Astrocyte (in vitro differentiated cells and primary cell): Measurements from ENCODE around the gene ZNF22. TPM values are rescaled to one million over a fixed set of nuclear protein-coding genes. Genes with fewer than 3 reads are reported as not detected.

Experiments used
- DNase-seq: peaks from one replicate; pipeline ENCODE4 v3.0.0-alpha.2; 2010; ENCODE audit warnings: low read depth
- FAIRE-seq: peaks from 2 replicates; lab custom pipeline; 2011; peaks lifted over from hg19 to GRCh38; lab: Jason Lieb, UNC
- H2AFZ ChIP-seq: 2 replicates; pipeline ENCODE4 v1.6.0; 2012; ENCODE audit warnings: low read depth, low read length, inconsistent platforms
- H3K27ac ChIP-seq: 2 replicates; pipeline ENCODE4 v1.5.1; 2011; ENCODE audit warnings: low read depth, low read length, inconsistent platforms
- H3K27me3 ChIP-seq: 2 replicates; pipeline ENCODE4 v1.6.0; 2011; ENCODE audit warnings: low read length, inconsistent platforms; ENCODE audit not compliant: insufficient read depth
- H3K36me3 ChIP-seq: 2 replicates; pipeline ENCODE4 v1.5.1; 2011; ENCODE audit warnings: low read length, inconsistent platforms; ENCODE audit not compliant: insufficient read depth
- H3K4me1 ChIP-seq: 2 replicates; pipeline ENCODE4 v1.5.1; 2011; ENCODE audit warnings: low read length, inconsistent platforms; ENCODE audit not compliant: insufficient read depth
- H3K4me2 ChIP-seq: 2 replicates; pipeline ENCODE4 v1.6.0; 2012; ENCODE audit warnings: low read length, inconsistent platforms
- H3K4me3 ChIP-seq: 2 replicates; pipeline ENCODE4 v1.5.1; 2011; ENCODE audit warnings: low read depth, mild to moderate bottlenecking, low read length, inconsistent platforms; ENCODE audit not compliant: insufficient read depth
- H3K79me2 ChIP-seq: 2 replicates; pipeline ENCODE4 v1.6.0; 2012; ENCODE audit warnings: mild to moderate bottlenecking, low read length, inconsistent platforms; ENCODE audit not compliant: insufficient read depth
- H3K9ac ChIP-seq: 2 replicates; pipeline ENCODE4 v1.6.0; 2012; ENCODE audit warnings: mild to moderate bottlenecking, low read length, inconsistent platforms
- H3K9me3 ChIP-seq: 2 replicates; pipeline ENCODE4 v1.5.1; 2012; ENCODE audit warnings: low read depth, mild to moderate bottlenecking, low read length, inconsistent platforms; ENCODE audit not compliant: insufficient read depth
- H4K20me1 ChIP-seq: 2 replicates; pipeline ENCODE4 v1.6.0; 2012; ENCODE audit warnings: low read length, inconsistent platforms; ENCODE audit not compliant: insufficient read depth
- H3K27ac Mint-ChIP-seq: one replicate; pipeline ENCODE4 v1.8.0; 2021; ENCODE audit warnings: mild to moderate bottlenecking, mixed read lengths; ENCODE audit not compliant: unreplicated experiment
- H3K27me3 Mint-ChIP-seq: one replicate; pipeline ENCODE4 v1.8.0; 2021; ENCODE audit warnings: low read depth, mixed read lengths; ENCODE audit not compliant: unreplicated experiment
- H3K36me3 Mint-ChIP-seq: one replicate; pipeline ENCODE4 v1.8.0; 2021; ENCODE audit warnings: low read depth, mixed read lengths; ENCODE audit not compliant: unreplicated experiment
- H3K4me1 Mint-ChIP-seq: one replicate; pipeline ENCODE4 v1.8.0; 2021; ENCODE audit warnings: low read depth, mixed read lengths; ENCODE audit not compliant: unreplicated experiment
- H3K4me3 Mint-ChIP-seq: one replicate; pipeline ENCODE4 v1.8.0; 2021; ENCODE audit warnings: mild to moderate bottlenecking, moderate library complexity, mixed read lengths; ENCODE audit not compliant: unreplicated experiment
- H3K9me3 Mint-ChIP-seq: one replicate; pipeline ENCODE4 v1.8.0; 2021; ENCODE audit warnings: mild to moderate bottlenecking, mixed read lengths; ENCODE audit not compliant: unreplicated experiment
- EZH2 ChIP-seq: IDR thresholded peaks from 2 replicates; pipeline ENCODE4 v1.6.1; 2012; ENCODE audit warnings: mild to moderate bottlenecking, low read length, inconsistent platforms; ENCODE audit not compliant: insufficient read depth
- total RNA-seq: library from RNA; stranded (reverse); gene quantifications from 2 replicates; pipeline ENCODE4 v1.2.1, GENCODE V29; 2021
- TF ChIP-seq, protein P1 (sequence below): IDR thresholded peaks from 2 replicates; pipeline ENCODE4 v1.5.1; 2011; ENCODE audit warnings: low read depth, mild to moderate bottlenecking, inconsistent platforms, low read length, moderate library complexity; ENCODE audit not compliant: insufficient read depth

ZNF22 gene
- total RNA-seq, 1 donor from 2014 or later, result 12.0 TPM

DNA sequence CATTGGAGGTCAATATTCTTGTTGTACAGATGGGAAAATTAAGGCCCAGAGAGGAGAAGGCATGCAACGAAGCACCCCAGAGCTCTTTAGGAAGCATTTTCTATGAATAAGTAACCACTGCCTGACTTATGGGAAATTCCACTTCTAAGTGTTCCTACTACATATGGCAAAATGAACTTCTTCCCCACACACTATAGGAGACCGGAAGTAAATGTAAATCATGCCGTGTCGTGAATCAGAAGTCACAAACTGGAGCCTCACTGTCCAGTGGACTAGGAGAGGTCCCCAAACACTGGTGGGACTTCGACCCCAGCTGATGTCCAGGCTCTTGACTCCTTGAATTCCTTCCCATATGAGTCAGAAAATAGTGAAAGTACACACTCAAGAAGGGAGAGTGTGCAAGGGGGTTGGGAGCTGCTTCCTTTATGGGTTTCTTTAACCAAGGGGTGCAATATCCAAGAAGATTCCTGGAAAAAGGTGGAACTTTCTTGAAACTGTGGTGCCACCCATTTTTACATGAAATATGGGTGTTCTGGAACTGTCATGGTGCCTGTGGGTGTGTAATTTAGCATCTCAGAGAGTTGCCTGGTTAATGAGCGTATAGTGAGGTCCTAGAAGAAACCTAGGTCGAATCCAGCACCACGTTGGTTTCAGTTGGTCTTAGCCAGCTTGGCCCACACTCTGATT is 34.5 kb upstream of the ZNF22 start:
- FAIRE-seq, result no peak
- Mint-ChIP-seq H3K27me3 (no peaks in the 10 kb centered on the region), H3K36me3 (peaks cover 8% of the 10 kb centered on the region), H3K27ac (peak overlapping the region; percentile 68), H3K4me1 (peaks cover 63% of the 10 kb centered on the region), H3K4me3 (peak overlapping the region; percentile 2), H3K9me3 (no peaks in the 10 kb centered on the region)
- TF ChIP-seq, protein P1, sequence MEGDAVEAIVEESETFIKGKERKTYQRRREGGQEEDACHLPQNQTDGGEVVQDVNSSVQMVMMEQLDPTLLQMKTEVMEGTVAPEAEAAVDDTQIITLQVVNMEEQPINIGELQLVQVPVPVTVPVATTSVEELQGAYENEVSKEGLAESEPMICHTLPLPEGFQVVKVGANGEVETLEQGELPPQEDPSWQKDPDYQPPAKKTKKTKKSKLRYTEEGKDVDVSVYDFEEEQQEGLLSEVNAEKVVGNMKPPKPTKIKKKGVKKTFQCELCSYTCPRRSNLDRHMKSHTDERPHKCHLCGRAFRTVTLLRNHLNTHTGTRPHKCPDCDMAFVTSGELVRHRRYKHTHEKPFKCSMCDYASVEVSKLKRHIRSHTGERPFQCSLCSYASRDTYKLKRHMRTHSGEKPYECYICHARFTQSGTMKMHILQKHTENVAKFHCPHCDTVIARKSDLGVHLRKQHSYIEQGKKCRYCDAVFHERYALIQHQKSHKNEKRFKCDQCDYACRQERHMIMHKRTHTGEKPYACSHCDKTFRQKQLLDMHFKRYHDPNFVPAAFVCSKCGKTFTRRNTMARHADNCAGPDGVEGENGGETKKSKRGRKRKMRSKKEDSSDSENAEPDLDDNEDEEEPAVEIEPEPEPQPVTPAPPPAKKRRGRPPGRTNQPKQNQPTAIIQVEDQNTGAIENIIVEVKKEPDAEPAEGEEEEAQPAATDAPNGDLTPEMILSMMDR, result no peak
- no peak for TF ChIP-seq EZH2
- Histone ChIP-seq H3K4me1 (peaks cover 22% of the 10 kb centered on the region), H3K36me3 (no peaks in the 10 kb centered on the region), H4K20me1 (no peaks in the 10 kb centered on the region), H3K27me3 (no peaks in the 10 kb centered on the region), H3K4me2 (peak overlapping the region; percentile 8), H3K4me3 (no peak overlapping the region), H3K9ac (no peak overlapping the region), H2AFZ (no peak overlapping the region), H3K27ac (no peak overlapping the region), H3K79me2 (no peaks in the 10 kb centered on the region), H3K9me3 (no peaks in the 10 kb centered on the region)
- DNase-seq, result no peak

DNA sequence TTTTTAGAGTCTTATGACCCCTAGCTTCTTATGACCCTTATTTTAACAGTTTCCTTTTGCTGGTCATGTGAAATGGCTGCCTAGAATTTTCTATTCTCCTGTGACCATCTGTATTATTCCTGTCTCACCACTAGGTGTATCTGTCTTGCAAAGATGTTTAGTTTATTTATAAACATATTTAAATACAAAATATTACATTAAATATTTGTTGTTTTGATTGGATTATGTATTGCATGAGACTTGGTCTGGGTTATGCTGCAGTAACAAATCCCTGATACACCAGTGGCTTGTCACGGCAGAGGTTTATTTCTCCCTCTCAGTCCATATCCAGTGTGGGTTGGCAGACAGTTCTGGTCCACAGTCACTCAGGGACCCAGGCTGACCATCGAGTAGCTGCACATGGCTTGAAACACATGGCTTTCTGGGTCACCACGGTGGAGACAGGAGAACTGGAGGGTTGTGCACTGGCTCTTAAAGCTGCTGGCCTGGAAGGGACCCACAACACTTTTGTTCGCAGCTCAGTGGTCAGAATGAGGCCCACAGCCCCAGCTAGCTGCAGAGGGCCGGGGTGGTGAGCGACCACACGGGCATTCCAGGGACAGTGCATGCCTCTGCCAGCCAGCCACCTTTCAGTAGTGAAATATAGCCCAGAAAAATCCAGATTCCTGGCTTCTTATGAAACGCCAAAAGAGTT is 33.8 kb upstream of the ZNF22 start:
- Histone ChIP-seq H3K4me1 (peaks cover 22% of the 10 kb centered on the region), H3K79me2 (no peaks in the 10 kb centered on the region), H3K4me3 (no peak overlapping the region), H3K27me3 (no peaks in the 10 kb centered on the region), H3K27ac (no peak overlapping the region), H3K9ac (no peak overlapping the region), H4K20me1 (no peaks in the 10 kb centered on the region), H2AFZ (no peak overlapping the region), H3K36me3 (no peaks in the 10 kb centered on the region), H3K9me3 (no peaks in the 10 kb centered on the region), H3K4me2 (no peak overlapping the region)
- peaks cover 58% of the 10 kb centered on the region for H3K4me1 Mint-ChIP-seq
- no peak overlapping the region for H3K27ac Mint-ChIP-seq
- H3K36me3 Mint-ChIP-seq, result peaks cover 10% of the 10 kb centered on the region
- no peak for DNase-seq
- no peaks in the 10 kb centered on the region for H3K27me3 Mint-ChIP-seq
- no peak for TF ChIP-seq EZH2
- TF ChIP-seq, protein P1, result peak; percentile 25
- no peak for FAIRE-seq
- H3K4me3 Mint-ChIP-seq, result no peak overlapping the region
- H3K9me3 Mint-ChIP-seq, result no peaks in the 10 kb centered on the region

DNA sequence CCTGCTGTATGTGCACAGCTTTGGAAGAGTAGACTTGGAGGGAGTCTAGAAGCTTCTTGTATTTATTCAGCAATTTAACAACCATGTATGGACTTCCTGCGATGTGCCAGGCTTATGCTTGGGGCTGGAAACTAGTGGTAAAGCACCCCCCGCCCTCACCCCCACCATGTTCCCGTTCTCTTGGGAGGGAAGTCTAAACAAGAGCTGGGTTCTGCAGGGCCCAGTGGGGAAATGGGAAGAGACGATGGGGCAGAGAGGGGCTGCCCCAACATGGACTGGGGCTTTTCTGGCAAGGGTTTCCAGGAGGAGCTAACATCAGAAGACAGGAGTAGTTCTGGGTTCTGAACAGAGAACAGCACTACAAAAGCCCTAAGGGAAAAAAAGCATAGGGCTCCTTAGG is 33.1 kb upstream of the ZNF22 start:
- Histone ChIP-seq H2AFZ (no peak overlapping the region), H3K4me1 (peaks cover 22% of the 10 kb centered on the region), H4K20me1 (no peaks in the 10 kb centered on the region), H3K4me2 (no peak overlapping the region), H3K36me3 (no peaks in the 10 kb centered on the region), H3K4me3 (no peak overlapping the region), H3K9me3 (no peaks in the 10 kb centered on the region), H3K27ac (no peak overlapping the region), H3K27me3 (no peaks in the 10 kb centered on the region), H3K79me2 (no peaks in the 10 kb centered on the region), H3K9ac (no peak overlapping the region)
- Mint-ChIP-seq H3K36me3 (peaks cover 16% of the 10 kb centered on the region), H3K4me3 (no peak overlapping the region), H3K9me3 (no peaks in the 10 kb centered on the region), H3K27ac (no peak overlapping the region), H3K4me1 (peaks cover 53% of the 10 kb centered on the region), H3K27me3 (no peaks in the 10 kb centered on the region)
- no peak for TF ChIP-seq EZH2
- TF ChIP-seq, protein P1, result no peak
- no peak for FAIRE-seq
- no peak for DNase-seq
